Muscle of leg (tissue), 11 donors: ENCODE data around the gene KDM4C. TPM values are rescaled to one million over a fixed set of nuclear protein-coding genes. Genes with fewer than 3 reads are reported as not detected.

Source experiments
- DNase-seq: peaks from one replicate; pipeline ENCODE4 v3.0.0; 2013
- H3K27ac ChIP-seq: one replicate; pipeline ENCODE4 v1.5.1; 2013; ENCODE audit warnings: mild to moderate bottlenecking, low read length, control low read depth
- H3K27me3 ChIP-seq: one replicate; pipeline ENCODE4 v1.6.1; 2013; ENCODE audit warnings: low read length; ENCODE audit not compliant: control insufficient read depth, insufficient read depth
- H3K36me3 ChIP-seq: one replicate; pipeline ENCODE4 v1.6.1; 2013; ENCODE audit warnings: low read length; ENCODE audit not compliant: control insufficient read depth, insufficient read depth
- H3K4me1 ChIP-seq: one replicate; pipeline ENCODE4 v1.6.1; 2013; ENCODE audit warnings: low read length; ENCODE audit not compliant: control insufficient read depth, insufficient read depth
- H3K4me3 ChIP-seq: one replicate; pipeline ENCODE4 v1.5.1; 2013; ENCODE audit warnings: low read length, control low read depth
- H3K9me3 ChIP-seq: replicated peaks from 2 replicates; pipeline ENCODE4 v1.6.1; 2013; ENCODE audit warnings: low read depth, low read length; ENCODE audit not compliant: control insufficient read depth
- WGBS: methylation state at CpG from one replicate; pipeline ENCODE4 v1.1.5; 2013; ENCODE audit warnings: missing lambda C conversion rate; ENCODE audit not compliant: insufficient coverage; 5-methylcytosine and 5-hydroxymethylcytosine counted together
- polyA plus RNA-seq, 8 donors: library from polyadenylated mRNA; unstranded; fragments of 120-200 nt; gene quantifications; one replicate each; pipeline versions ENCODE4 v1.2.1 to v1.2.3, GENCODE V29; 2013; ENCODE audit warnings: inconsistent platforms in 1 of 8, low replicate concordance in 1 of 8; ENCODE audit not compliant: insufficient read length in 8 of 8, insufficient read depth in 1 of 8
- total RNA-seq: library from RNA; stranded (reverse); fragments of 120-200 nt; gene quantifications from one replicate; pipeline ENCODE4 v1.2.4, GENCODE V29; 2013

KDM4C gene
- total and polyA plus RNA-seq, 9 donors = 10.1 to 19.0 (median 11.2) TPM

- no peaks in the 10 kb centered on the region for H3K27me3 ChIP-seq
- WGBS = no CpG with 5 or more reads among the region's 4 CpGs
- no peak for DNase-seq
These were observed 335.3 kb downstream of the KDM4C start for GRCh38 chr9:7093040-7093439.

DNA sequence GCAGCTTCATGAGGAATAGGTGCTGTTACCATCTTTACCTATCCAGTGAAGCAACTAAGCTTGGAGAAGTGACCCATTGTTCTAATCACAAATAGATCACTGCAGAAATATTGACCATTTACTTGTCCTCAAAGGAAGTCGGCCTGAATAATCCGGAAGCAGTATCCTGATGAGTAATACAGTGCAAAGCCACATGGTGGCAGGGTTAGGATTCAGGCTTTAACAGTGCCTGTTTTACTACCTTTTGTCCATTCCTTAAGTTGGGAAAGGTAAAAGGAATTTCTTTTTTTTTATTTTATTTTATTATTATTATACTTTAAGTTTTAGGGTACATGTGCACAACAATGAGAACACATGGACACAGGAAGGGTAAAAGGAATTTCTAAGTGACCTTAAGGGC, 336.3 kb downstream of the KDM4C start:
- H3K27me3 ChIP-seq = no peaks in the 10 kb centered on the region
- WGBS = 90% methylated on average over 2 of the region's 2 CpGs
- peaks cover 7% of the 10 kb centered on the region for H3K4me1 ChIP-seq
- no peak overlapping the region for H3K4me3 ChIP-seq
- DNase-seq = no peak
- H3K27ac ChIP-seq = no peak overlapping the region
- H3K9me3 ChIP-seq = no peaks in the 10 kb centered on the region
- H3K36me3 ChIP-seq = no peaks in the 10 kb centered on the region

More at GRCh38 chr9:7093040-7093439, 335.3 kb downstream of the KDM4C start:
- no peak overlapping the region for H3K27ac ChIP-seq
- H3K4me3 ChIP-seq = no peak overlapping the region
- no peaks in the 10 kb centered on the region for H3K36me3 ChIP-seq
- peaks cover 7% of the 10 kb centered on the region for H3K4me1 ChIP-seq
- H3K9me3 ChIP-seq = no peaks in the 10 kb centered on the region

- no CpG with 5 or more reads among the region's 3 CpGs for WGBS
- H3K9me3 ChIP-seq = no peaks in the 10 kb centered on the region
- H3K4me3 ChIP-seq = no peak overlapping the region
- no peaks in the 10 kb centered on the region for H3K36me3 ChIP-seq
- no peak for DNase-seq
- no peak overlapping the region for H3K27ac ChIP-seq
- peaks cover 4% of the 10 kb centered on the region for H3K4me1 ChIP-seq
- no peaks in the 10 kb centered on the region for H3K27me3 ChIP-seq
These were observed 336.8 kb downstream of the KDM4C start for GRCh38 chr9:7094576-7094975.

DNA sequence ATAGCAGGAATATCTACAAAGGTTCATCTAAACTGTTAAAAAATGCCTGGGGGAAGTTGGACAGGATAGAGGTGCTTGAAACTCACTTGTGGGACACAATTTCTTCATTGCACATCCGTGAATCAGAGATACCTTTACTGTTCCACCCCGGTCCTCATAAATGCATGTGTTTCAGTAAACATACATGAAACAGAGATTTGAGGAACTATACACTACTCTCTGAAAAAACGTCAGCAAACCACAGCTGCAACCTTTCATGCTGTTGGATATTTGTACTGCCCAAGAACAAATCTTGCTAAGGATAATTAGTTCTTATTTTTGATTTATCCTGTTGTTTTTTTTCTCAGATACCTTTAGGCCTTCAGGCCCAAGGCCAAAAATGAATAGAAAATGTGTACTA, 337.3 kb downstream of the KDM4C start:
- WGBS = no CpG with 5 or more reads among the region's 3 CpGs
- DNase-seq = no peak

GRCh38 chr9:7097040-7097715, 339.4 kb downstream of the KDM4C start:
- H3K4me3 ChIP-seq = no peak overlapping the region
- H3K27ac ChIP-seq = no peak overlapping the region
- H3K27me3 ChIP-seq = no peaks in the 10 kb centered on the region
- H3K36me3 ChIP-seq = no peaks in the 10 kb centered on the region
- no peaks in the 10 kb centered on the region for H3K4me1 ChIP-seq
- DNase-seq = no peak
- WGBS = 57% methylated on average over 4 of the region's 7 CpGs
- no peaks in the 10 kb centered on the region for H3K9me3 ChIP-seq

More for the DNA sequence above, 337.3 kb downstream of the KDM4C start:
- Histone ChIP-seq H3K9me3 (no peaks in the 10 kb centered on the region), H3K4me3 (no peak overlapping the region), H3K27ac (no peak overlapping the region), H3K4me1 (no peaks in the 10 kb centered on the region), H3K27me3 (no peaks in the 10 kb centered on the region), H3K36me3 (no peaks in the 10 kb centered on the region)

DNA sequence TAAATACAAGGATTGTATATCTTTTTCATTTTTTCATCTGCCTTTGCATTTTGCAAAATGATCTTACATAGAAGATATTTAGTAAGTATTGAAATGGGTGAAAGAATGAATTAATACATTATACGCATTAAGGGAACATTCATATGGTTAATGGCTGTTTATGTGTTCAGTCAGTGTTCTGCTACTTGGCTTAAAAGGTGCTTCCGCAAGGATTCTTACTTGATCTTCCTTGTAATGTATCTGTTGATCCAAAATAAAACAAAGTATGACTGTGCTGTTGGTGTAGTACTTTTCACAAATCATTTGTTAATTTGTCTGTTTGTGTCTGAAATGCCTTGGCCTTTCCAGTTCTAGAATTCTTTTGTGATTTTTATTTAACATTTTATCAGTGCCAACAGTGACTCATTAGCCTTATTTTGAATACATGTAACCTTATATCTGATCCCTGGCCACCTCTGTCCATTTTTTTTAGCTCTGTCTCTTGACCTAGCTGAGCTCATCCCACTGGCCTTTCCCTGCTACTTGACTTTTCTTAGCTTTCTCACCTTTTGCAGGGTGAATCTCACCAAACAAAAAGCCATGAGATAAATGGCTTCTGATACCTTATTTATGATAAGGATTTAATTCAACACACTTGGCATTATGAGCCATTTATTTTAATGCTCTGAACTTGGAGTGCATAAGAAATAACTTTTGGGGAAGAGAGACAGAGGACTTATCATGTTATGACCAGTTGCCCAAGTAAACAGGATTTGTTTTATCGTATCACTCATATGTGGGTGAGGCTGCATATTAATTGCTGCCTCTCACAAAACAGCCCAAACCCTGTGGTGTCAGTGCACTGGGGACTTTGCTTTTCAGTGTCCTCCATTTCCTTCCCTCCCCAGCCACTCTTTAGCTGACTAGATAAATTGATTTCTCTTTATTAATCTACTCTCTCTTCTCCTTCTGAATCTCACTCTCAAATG, 340.3 kb downstream of the KDM4C start:
- H3K36me3 ChIP-seq = no peaks in the 10 kb centered on the region
- WGBS = no CpG with 5 or more reads among the region's 3 CpGs
- no peaks in the 10 kb centered on the region for H3K9me3 ChIP-seq
- H3K27me3 ChIP-seq = no peaks in the 10 kb centered on the region
- no peak for DNase-seq
- H3K4me1 ChIP-seq = no peaks in the 10 kb centered on the region
- no peak overlapping the region for H3K27ac ChIP-seq
- H3K4me3 ChIP-seq = no peak overlapping the region

DNA sequence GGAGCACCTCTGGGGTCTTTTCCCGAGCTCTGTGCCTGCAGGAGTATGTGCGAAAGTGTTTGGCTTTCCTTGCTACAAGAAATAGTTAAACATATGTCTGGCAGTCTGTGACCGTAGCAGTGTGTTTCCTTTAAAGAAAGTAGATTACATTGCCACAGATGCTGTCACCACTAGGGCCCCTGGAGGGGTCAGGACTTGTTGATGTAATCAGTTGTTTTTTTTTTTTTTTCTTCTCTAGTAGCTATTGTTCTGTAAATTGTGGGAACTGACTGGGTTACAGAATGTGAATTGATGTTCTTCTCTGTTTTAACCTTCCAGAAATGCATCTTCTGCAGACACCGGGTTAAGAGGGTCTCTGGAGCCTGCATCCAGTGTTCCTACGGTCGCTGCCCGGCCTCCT, 345.6 kb downstream of the KDM4C start:
- Histone ChIP-seq H3K36me3 (peaks cover 3% of the 10 kb centered on the region), H3K27me3 (no peaks in the 10 kb centered on the region), H3K4me3 (no peak overlapping the region), H3K9me3 (no peaks in the 10 kb centered on the region), H3K4me1 (peaks cover 2% of the 10 kb centered on the region), H3K27ac (no peak overlapping the region)
- no peak for DNase-seq
- WGBS = 87% methylated on average over 3 of the region's 7 CpGs

DNA sequence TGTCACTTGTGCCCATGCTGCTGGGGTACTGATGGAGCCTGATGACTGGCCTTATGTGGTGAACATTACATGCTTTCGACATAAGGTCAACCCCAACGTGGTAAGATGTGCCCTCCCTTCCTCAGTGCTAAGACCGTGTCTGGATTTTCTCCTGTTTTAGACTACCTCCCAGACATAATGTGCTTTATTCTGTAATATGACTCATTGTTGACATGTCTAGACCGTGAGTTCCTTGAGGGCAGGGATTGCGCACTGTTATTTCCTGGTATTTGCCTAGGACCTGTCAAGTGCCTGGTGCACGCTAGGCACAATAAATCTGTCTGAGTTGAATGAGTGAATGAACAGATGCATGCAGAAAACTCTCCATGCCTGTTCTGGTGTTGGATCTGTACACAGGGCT, 346.0 kb downstream of the KDM4C start:
- Histone ChIP-seq H3K9me3 (no peaks in the 10 kb centered on the region), H3K36me3 (peaks cover 3% of the 10 kb centered on the region), H3K4me1 (peaks cover 2% of the 10 kb centered on the region), H3K4me3 (no peak overlapping the region), H3K27ac (no peak overlapping the region), H3K27me3 (no peaks in the 10 kb centered on the region)
- no peak for DNase-seq
- WGBS = 89% methylated on average over 3 of the region's 6 CpGs

GRCh38 chr9:7104625-7105024, 346.9 kb downstream of the KDM4C start:
- DNase-seq = peak; percentile 30
- no peak overlapping the region for H3K27ac ChIP-seq
- peaks cover 3% of the 10 kb centered on the region for H3K36me3 ChIP-seq
- peaks cover 2% of the 10 kb centered on the region for H3K4me1 ChIP-seq
- H3K4me3 ChIP-seq = no peak overlapping the region
- H3K9me3 ChIP-seq = no peaks in the 10 kb centered on the region
- WGBS = 29% methylated on average over 1 of the region's 2 CpGs
- no peaks in the 10 kb centered on the region for H3K27me3 ChIP-seq

- no peak overlapping the region for H3K27ac ChIP-seq
- H3K9me3 ChIP-seq = no peaks in the 10 kb centered on the region
- no CpG with 5 or more reads among the region's 2 CpGs for WGBS
- peaks cover 2% of the 10 kb centered on the region for H3K4me1 ChIP-seq
- no peak for DNase-seq
- no peaks in the 10 kb centered on the region for H3K27me3 ChIP-seq
- H3K4me3 ChIP-seq = no peak overlapping the region
- peaks cover 3% of the 10 kb centered on the region for H3K36me3 ChIP-seq
These were observed 347.3 kb downstream of the KDM4C start for GRCh38 chr9:7105095-7105494.
